Prostate gland (tissue), 2 donors: ENCODE results near the gene FTCDNL1. TPM values are rescaled to one million over a fixed set of nuclear protein-coding genes. Genes with fewer than 3 reads are reported as not detected.
A peak's percentile ranks its signal among the peaks of the same experiment; 100 is the strongest.

ENCODE experiments used
- DNase-seq: peaks from one replicate; pipeline ENCODE4 v3.0.0-alpha.2; 2019; ENCODE audit warnings: low spot score
- H3K27ac ChIP-seq, 2 donors: fragments of 200-600 bp; sonication (generic); 2 replicates each; pipeline ENCODE4 v1.5.1; 2017 to 2019
- H3K27me3 ChIP-seq: fragments of 200-600 bp; sonication (generic); replicated peaks from 2 replicates; pipeline ENCODE4 v1.5.1; 2019; ENCODE audit not compliant: insufficient read depth
- H3K36me3 ChIP-seq, 2 donors: fragments of 200-600 bp; sonication (generic); 1 replicate in 1 of 2; 2 replicates in 1 of 2; pipeline versions ENCODE4 v1.5.1 to v1.8.1; 2017 to 2019
- H3K4me1 ChIP-seq: fragments of 200-600 bp; sonication (generic); replicated peaks from 2 replicates; pipeline ENCODE4 v1.5.1; 2019
- H3K4me3 ChIP-seq, 2 donors: fragments of 200-600 bp; sonication (generic); 2 replicates each; pipeline ENCODE4 v1.5.1; 2017 to 2019
- H3K9me3 ChIP-seq: fragments of 200-600 bp; sonication (generic); 2 replicates; pipeline ENCODE4 v1.5.1; 2017
- CTCF ChIP-seq, 4 experiments: fragments of 200-600 bp in 2 of 4; fragments of 450-650 bp in 2 of 4; sonication (generic) in 2 of 4; IDR thresholded peaks; 1 replicate in 3 of 4; 2 replicates in 1 of 4; pipeline ENCODE4 v1.5.1; 2016 to 2019; ENCODE audit warnings: antibody characterized with exemption in 4 of 4, mild to moderate bottlenecking in 2 of 4, moderate library complexity in 2 of 4
- POLR2A ChIP-seq: fragments of 450-650 bp; IDR thresholded peaks from one replicate; pipeline ENCODE4 v1.6.1; 2016; ENCODE audit warnings: antibody characterized with exemption, mild to moderate bottlenecking
- POLR2AphosphoS5 ChIP-seq: sonication (generic); formaldehyde crosslinking; IDR thresholded peaks from one replicate; pipeline ENCODE4 v1.6.1; 2017; ENCODE audit warnings: antibody characterized with exemption
- WGBS: methylation state at CpG from one replicate; pipeline ENCODE4 v1.1.5; 2018; 5-methylcytosine and 5-hydroxymethylcytosine counted together
- intact Hi-C: fragments of 100-400 bp; cut with DNase I; formaldehyde crosslinking; loops from one replicate; pipeline ENCODE4 v1.14.2; 2022
- total RNA-seq, 2 donors: library from RNA; depleted of rRNA; stranded (reverse); fragments of >200 nt; gene quantifications; one replicate each; pipeline ENCODE4 v1.1.0, GENCODE V29; 2016

FTCDNL1 gene
- total RNA-seq, 2 donors from 2014 or later, result 4.9 to 5.7 TPM

- no peak for TF ChIP-seq POLR2AphosphoS5
- no peak for TF ChIP-seq POLR2A
- no peak for TF ChIP-seq CTCF (IDR thresholded peaks at IDR 0.05)
- Histone ChIP-seq H3K4me1 (no peaks in the 10 kb centered on the region), H3K9me3 (no peaks in the 10 kb centered on the region), H3K27ac (no peak overlapping the region), H3K27me3 (no peaks in the 10 kb centered on the region), H3K4me3 (no peak overlapping the region), H3K36me3 (no peaks in the 10 kb centered on the region)
- no peak for DNase-seq
- intact Hi-C loops, result loop anchor here (5.0 kb wide), 1 partner anchor 63 kb away; no protein-coding TSS in a partner anchor
- 85% methylated on average over 7 of the region's 7 CpGs for WGBS
Measured at GRCh38 chr2:199810422-199811171, 40.4 kb downstream of the FTCDNL1 start.

- Histone ChIP-seq H3K4me1 (no peaks in the 10 kb centered on the region), H3K9me3 (no peaks in the 10 kb centered on the region), H3K36me3 (no peaks in the 10 kb centered on the region), H3K27ac (no peak overlapping the region), H3K27me3 (no peaks in the 10 kb centered on the region), H3K4me3 (no peak overlapping the region)
- intact Hi-C loops, result no loop called here
- no peak for DNase-seq
- TF ChIP-seq CTCF (IDR thresholded peaks at IDR 0.05) (no peak), POLR2AphosphoS5 (no peak), POLR2A (no peak)
Measured at GRCh38 chr2:199807966-199808365, 43.0 kb downstream of the FTCDNL1 start.

- peak; percentile 33 for DNase-seq
Measured at GRCh38 chr2:199806179-199806578, 44.8 kb downstream of the FTCDNL1 start.

GRCh38 chr2:199804831-199805230, 46.2 kb downstream of the FTCDNL1 start:
- WGBS, result 30% methylated on average over 1 of the region's 1 CpG
- H3K27me3 ChIP-seq, result no peaks in the 10 kb centered on the region
- H3K4me3 ChIP-seq, result no peak overlapping the region
- no peak for TF ChIP-seq CTCF (IDR thresholded peaks at IDR 0.05)
- no peak for TF ChIP-seq POLR2AphosphoS5
- no peak for TF ChIP-seq POLR2A
- H3K9me3 ChIP-seq, result no peaks in the 10 kb centered on the region
- no peak overlapping the region for H3K27ac ChIP-seq
- intact Hi-C loops, result no loop called here
- no peaks in the 10 kb centered on the region for H3K4me1 ChIP-seq
- H3K36me3 ChIP-seq, result no peaks in the 10 kb centered on the region
- no peak for DNase-seq

More at GRCh38 chr2:199806179-199806578, 44.8 kb downstream of the FTCDNL1 start:
- 7% methylated on average over 7 of the region's 7 CpGs for WGBS
- H3K9me3 ChIP-seq, result no peaks in the 10 kb centered on the region
- H3K4me1 ChIP-seq, result no peaks in the 10 kb centered on the region
- peak overlapping the region; percentile 22 to 35 for H3K27ac ChIP-seq
- no peaks in the 10 kb centered on the region for H3K36me3 ChIP-seq
- no peak overlapping the region for H3K4me3 ChIP-seq
- H3K27me3 ChIP-seq, result no peaks in the 10 kb centered on the region
- TF ChIP-seq POLR2AphosphoS5 (peak; percentile 44), CTCF (IDR thresholded peaks at IDR 0.05) (no peak), POLR2A (no peak)
- intact Hi-C loops, result no loop called here
